Stimulated activated CD4-positive, alpha-beta T cell treated with anti-CD3 and anti-CD28 coated beads, Interleukin-12 subunit alpha, Interleukin-12 subunit beta, amount 100 ng/mL, for 4 hours (primary cell): Measurements from ENCODE around the gene TGFB1.

ENCODE experiments used
- DNase-seq: peaks from one replicate; pipeline ENCODE4 v3.0.0-alpha.2; 2020

TGFB1 gene

GRCh38 chr19:41339936-41340335, 13.8 kb downstream of the TGFB1 start:
- DNase-seq: no peak

- no peak for DNase-seq
These were observed 18.3 kb downstream of the TGFB1 start for GRCh38 chr19:41335467-41335866.

DNA sequence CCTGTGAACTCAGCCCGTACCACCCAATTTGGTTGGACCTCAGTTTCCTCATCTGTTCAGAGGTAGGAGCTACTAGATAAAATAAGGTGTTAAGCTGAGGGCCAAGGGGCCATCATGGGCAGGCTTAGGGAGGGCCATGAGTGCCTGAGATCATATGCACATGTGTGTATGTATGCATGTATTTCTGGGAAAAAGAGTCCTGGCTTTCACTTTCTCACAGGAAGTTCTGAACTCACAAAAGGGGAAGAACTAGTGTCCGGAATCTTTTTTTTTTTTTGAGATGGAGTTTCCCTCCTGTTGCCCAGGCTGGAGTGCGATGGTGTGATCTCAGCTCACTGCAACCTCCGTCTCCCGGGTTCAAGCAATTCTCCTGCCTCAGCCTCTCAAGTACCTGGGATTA, 18.9 kb downstream of the TGFB1 start:
- no peak for DNase-seq

- DNase-seq: no peak
These were observed 21.3 kb downstream of the TGFB1 start for GRCh38 chr19:41332468-41332867.

DNA sequence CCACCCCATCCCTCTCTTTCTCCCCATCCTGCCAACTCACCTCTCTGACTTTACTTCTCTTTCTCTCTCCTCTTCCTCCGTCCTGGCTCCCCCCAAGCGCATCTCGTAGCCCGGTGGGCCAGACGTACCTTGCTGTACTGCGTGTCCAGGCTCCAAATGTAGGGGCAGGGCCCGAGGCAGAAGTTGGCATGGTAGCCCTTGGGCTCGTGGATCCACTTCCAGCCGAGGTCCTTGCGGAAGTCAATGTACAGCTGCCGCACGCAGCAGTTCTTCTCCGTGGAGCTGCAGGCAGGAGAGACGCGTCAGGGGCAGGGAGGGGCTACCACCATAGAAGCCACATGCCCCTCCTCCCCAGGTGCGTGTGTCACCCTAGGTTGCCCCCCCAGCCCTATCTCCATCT, 21.7 kb downstream of the TGFB1 start:
- DNase-seq: no peak

DNA sequence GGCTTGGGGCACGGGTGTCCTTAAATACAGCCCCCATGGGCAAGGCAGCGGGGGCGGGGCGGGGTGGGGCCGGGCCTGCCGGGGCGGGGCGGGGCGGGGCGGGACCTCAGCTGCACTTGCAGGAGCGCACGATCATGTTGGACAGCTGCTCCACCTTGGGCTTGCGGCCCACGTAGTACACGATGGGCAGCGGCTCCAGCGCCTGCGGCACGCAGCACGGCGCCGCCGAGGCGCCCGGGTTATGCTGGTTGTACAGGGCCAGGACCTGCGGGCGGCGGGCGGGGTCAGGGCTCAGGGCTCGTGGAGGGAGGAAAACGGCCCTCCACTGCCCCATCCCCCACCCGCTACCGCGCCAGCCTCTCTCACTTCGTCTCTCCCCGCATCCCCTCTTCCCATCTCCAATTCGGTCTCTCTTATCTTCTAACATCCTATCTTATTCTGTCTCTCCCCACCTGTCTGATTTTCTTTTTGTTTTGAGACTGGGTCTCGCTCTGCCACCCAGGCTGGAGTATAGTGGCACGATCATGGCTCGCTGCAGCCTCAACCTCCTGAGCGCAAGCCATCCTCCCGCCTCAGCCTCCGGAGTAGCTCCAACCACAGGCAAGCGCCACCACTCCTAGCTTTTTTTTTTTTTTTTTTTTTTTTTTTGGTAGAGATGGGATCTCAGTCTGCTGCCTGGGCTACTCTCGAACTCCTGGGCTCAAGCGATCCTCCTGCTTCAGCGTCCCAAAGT, 22.6 kb downstream of the TGFB1 start:
- DNase-seq: no peak

GRCh38 chr19:41330481-41330880, 23.2 kb downstream of the TGFB1 start:
- no peak for DNase-seq

DNA sequence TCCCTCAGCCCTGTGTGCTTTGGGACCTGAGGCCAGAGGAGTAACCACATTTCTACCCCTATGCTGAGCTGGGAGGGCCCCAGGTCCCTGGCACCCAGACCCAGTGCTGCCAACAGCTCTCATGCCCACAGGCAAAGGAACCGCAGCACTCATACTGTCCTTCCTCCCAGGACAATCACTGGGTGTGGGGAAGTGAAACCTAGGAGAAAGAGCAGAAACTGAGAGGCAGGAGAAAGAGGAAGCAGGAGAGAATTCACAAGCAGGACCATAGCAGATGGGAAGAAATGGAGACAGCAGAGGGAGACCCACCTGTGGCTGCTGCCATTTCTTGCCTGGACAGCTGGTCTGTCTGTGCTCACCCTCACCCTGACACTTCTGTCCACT, 24.9 kb downstream of the TGFB1 start:
- no peak for DNase-seq

- DNase-seq: no peak
These were observed 25.4 kb downstream of the TGFB1 start for GRCh38 chr19:41328157-41328841.

GRCh38 chr19:41327576-41328156, 26.1 kb downstream of the TGFB1 start:
- DNase-seq: peak; percentile 79

DNA sequence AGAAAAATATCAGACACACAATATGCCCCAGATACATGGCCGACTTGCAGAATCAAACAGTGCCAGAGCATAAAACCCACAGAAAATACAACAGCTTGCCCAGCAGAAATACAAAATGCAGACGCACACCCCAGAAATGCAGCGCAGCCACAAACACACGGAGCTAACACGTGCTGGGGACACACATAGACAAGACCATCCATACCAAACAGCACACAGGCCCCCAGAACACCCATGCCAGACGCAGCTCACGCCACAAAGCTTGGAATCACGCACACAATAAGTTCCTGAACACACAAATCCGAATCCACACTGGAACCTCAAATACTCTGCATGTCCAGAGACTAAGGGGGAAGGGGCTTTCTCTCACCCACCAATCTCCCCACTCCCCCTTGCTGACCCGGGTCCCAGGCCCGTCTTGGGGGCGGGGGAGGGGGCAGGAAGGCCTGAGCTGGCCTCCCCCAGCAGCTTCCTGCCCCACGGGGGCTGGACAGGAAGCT, 26.6 kb downstream of the TGFB1 start:
- no peak for DNase-seq

DNA sequence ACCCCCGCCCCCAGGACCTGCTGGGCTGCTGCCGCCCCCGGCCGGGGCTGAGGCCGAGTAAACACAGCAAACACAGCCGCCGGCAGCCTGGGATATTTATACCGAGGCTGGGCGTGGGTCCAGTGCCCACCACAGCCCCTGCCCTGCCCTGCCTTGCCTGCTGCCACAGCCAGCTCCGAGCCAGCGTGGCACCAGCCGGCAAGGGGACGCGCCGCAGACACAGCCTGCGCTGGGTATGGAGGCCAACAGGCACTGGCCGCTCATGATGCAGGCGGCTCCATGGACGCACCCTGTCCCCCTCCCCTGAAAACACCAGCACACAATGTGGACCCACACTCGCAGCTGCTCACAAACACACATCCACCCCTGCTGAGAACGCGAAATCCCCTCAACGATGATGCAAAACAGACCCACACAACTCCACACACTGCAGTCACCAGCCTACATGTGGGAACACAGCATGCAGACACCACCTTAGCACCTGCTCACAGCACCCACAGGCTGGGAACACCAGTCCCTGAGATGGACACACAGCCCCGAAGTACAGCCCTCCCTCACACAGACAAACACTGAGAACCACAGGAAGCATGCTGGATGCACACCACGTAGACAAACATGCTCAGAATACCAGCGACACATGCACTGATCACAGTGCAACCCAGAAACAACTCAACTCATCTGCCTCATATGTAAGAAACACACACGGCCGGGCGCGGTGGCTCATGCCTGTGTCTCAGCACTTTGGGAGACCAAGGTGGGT, 27.6 kb downstream of the TGFB1 start:
- no peak for DNase-seq

- DNase-seq: no peak
These were observed 28.1 kb downstream of the TGFB1 start for GRCh38 chr19:41325640-41325946.

GRCh38 chr19:41324921-41325639, 28.6 kb downstream of the TGFB1 start:
- no peak for DNase-seq

GRCh38 chr19:41324231-41324702, 29.5 kb downstream of the TGFB1 start:
- no peak for DNase-seq

- no peak for DNase-seq
These were observed 30.1 kb downstream of the TGFB1 start for GRCh38 chr19:41323430-41324125.

DNA sequence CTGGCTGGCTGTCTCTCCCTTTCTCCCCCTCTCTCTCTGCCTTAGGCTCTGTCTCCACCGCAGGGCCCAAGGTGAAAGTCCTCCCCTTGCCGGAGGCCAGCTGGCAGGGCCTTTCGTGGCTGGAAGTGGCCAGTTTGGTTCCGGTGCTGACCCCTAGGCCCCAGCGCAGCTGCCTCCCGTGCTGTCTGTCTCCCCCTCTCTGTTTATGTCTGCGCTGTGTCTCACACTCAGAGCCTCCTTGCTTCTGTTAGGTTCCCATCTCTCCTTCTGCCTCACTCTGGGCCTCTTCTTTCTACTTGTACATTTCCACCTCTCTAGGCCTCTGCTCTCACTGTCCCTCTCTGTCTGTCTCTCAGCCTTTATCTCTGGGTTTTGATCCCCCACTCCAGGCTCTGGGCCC, 30.7 kb downstream of the TGFB1 start:
- no peak for DNase-seq

GRCh38 chr19:41322451-41322850, 31.3 kb downstream of the TGFB1 start:
- no peak for DNase-seq

- no peak for DNase-seq
These were observed 32.0 kb downstream of the TGFB1 start for GRCh38 chr19:41321600-41322270.

DNA sequence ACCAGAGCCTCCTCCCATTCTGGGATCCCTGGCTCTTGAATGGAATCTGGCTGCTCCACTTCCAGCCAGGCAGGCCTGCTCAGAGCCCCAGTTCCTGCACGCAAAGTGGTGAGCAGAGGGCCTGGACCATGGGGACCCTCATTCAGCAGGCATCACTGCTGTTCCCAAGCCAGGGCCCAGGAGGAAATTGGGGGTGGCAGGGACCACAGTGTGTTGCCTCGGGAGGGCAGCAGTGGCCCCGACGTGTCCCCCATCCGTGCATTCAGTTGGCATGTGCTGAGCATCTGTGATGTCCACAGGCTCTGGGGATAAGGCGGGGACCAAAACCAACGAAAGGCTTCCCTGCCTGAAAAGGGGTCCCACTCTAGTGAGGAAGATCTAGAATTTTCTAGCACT, 32.5 kb downstream of the TGFB1 start:
- DNase-seq: no peak

GRCh38 chr19:41320568-41320967, 33.2 kb downstream of the TGFB1 start:
- DNase-seq: no peak

DNA sequence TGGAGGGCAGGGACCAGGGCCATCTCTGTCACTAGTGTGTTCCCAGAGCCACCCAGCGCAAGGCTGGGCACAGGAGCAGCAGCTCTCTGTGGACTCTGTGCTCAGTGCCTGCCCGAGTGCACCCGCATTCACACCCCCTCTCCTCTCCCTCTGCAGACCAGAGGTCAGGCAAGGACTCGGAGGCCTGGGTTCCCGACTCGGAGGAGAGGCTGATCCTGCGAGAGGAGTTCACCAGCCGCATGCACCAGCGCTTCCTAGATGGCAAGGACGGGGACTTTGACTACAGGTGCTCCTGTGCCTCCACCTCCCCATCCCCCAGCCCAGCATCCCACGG, 33.6 kb downstream of the TGFB1 start:
- no peak for DNase-seq
